Activated CD4-positive, CD25-positive, alpha-beta regulatory T cell treated with anti-CD3 and anti-CD28 coated beads, Interleukin-2, amount 50 U/mL, for 24 hours (primary cell): ENCODE measurements around the gene NABP1.

Experiments used
- ATAC-seq, 2 donors: fragments of 150-1000 bp; cut with Tn5 transposase; one replicate each; pipeline ENCODE4 v1.10.0; 2021; ENCODE audit warnings: mild to moderate bottlenecking in 1 of 2, moderate library complexity in 1 of 2

The NABP1 gene

DNA sequence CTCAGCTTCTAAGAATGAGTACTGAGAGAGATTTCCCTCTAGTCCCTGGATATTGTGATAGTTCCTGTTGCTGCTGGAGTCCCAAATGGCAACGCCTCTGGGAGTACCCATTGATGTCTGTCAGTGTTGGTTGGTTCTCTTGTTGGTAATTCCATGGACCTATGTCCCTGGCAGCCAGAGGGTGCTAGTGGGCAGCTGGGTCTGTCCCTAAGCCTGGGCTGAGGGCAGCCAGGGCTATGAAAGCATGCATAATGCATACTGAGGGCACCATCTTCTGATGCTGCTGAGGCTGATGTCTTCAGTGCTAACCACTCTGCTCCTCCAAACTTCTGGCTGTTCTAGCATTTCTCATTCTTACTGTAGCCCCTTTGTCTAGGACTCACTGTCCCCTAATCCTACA lies 35.9 kb downstream of the NABP1 start:
- no peak for ATAC-seq

DNA sequence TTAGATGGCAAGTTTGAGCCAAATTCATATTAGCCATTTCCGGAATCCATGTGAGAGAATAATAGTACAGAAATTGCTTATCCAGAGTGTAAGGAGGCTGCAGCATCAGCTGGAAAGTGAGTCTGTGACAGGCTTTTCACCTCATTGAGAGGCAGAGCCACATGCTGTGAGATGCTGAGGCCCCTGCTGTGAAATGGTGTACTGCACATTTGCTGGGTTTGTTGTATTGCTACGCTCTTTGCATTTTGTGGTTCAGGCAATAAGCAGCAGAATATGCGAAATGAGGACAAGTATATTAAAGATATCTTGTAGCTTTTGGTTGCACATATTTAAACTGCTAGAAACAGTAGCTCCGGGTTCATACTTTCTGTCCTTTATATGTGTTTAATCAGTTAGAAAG lies 37.0 kb downstream of the NABP1 start:
- no peak for ATAC-seq

DNA sequence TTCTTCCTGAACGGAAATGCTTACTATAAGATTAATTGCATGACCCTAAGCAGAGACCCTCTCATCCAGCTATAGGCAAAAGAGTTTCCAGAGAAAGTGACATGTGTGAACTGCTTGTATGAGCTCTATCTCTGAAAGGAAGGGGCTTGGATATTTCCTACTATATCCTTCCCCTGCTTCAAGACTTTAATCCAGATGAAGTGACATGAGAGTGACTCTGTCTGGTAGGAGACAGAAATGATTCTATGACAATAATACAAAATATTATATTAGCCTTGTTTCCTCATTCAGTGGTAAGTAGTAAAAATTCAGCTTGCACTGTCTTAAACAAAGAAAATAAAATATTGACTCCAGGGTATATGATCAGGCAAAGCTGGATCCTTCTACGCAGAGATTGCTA lies 37.5 kb downstream of the NABP1 start:
- no peak for ATAC-seq

DNA sequence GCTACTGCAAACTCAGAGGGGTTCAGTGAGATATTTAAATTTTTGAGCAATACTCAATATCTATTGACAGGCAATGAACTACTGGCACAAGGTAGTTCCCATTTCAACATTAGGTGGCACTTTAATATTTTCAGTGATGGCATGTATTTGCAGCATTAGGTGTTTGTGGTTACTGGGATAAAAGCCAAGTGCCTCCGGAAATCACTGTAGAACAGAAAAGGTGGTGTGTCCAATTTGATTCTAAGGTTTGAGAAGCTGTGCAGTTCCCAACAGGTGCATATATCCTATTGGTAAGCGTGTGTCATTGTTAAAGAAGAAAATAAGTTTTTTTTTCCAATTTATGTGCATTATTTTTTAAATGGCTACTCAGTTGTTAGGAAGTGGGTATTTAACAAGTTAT lies 41.3 kb downstream of the NABP1 start:
- ATAC-seq = no peak

DNA sequence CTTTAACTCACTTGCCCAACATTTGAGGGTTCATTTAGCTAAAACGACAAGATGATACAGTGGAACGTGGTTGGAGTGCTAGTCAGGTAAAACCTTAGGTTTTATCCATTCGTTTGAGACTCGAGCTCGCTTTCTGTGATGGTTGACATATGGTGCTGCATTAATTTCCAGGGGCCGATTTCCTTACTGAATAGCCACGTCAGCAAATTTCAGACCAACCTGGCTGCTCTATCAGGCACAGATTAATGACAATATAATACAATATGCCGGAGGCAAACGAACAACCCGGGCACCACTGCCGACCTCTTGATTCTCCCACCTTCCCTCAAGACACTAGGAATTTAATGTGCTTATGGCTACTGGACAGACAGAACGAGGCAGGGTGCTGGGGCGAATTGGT lies 42.0 kb downstream of the NABP1 start:
- ATAC-seq = no peak

DNA sequence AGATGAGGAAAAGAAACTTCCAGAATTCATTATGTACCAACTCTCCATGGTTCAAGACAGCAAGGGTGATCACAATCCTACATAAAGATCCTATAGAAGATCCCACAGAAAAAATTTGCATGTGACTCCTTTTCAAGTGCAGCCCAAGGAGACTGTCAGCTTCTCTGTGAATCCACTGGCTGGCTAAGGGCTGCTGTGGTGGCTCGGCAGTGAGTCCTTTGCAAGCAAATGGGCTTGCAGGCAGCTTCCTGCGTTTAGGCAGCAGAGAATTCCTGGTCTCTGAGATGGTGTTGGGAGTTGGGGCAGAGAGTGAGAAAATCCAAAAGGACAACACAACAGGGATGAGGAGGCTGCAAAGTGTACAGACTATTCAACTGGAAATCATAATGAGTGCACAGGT lies 43.4 kb downstream of the NABP1 start:
- ATAC-seq = no peak

DNA sequence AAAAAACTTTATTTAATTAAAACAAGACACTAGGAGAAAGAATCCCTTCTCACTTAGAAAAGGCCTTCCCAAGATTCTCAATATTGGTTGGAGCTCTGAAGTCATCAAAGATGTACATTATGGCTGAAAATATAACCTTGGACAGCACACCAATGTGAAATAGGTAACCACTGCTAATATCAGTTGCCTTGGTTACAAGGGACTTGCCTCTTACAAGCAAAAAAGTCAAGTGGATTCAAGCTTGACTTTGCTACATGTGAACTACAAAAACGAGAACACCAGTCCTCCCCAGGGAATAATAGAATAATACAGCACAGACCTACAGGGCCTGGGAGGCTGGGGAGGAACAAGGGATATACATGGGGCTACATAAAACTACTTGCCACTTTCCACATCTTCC lies 46.1 kb downstream of the NABP1 start:
- ATAC-seq = no peak

DNA sequence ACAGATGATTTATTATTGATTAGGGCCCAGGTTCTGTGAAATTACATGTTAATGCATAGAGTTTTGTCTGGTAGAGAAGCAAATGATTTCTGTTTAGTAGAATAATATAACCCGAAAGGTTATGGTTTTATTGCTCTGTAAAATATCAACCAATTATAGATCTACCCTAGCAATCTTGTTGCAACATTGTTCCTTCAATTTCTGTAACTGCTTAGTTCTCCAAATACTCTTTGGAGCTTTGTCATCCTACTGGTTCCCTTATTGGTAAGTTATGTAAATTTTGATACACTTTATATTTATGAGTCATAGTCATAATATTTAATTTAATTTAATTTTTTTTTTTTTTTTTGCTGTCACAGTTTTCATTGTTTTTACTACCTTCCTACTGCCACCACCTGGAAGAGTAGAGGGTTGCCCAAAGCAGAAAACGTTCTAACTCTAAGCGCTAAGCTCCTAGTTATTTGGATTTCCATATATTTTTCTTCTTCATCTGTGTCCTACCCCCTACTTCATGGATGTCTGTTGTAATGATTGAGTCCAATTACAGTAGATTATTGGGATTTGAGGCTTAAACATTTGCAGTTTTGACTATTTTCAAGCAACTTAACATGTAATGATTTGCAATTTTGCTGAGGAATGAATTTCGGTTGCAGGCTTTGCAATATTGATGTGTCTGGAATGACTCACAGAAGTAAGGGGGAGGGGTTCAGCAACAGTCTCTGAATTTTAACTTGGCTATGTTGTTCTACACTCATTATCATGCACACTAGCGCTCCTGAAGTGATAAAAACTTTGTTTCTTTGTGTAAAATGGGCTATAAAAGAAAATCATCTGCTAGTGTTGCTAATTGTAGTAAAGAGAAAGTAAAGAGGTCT lies 51.1 kb downstream of the NABP1 start:
- no peak for ATAC-seq

DNA sequence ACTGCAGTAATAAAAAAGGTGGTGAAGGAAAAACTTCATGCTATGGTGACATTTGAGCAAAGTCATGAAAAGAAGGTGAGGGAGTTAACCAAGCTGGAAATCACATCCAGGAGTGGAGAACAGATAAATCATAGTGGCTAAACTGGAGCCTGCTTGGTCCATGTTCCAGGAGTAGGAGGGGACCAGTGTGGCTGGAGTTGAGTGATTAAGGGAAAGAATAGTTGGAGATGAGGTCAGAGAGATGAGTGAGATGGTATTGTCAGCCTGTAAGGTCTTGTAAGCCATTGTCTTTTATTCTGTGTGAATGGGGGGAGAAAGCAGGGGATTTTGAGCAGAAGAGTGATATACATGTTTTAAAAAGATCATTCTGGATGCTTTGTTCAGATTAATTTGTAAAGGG lies 52.3 kb downstream of the NABP1 start:
- no peak for ATAC-seq
